Esophagus squamous epithelium (tissue), 5 donors: ENCODE results near the gene RECK. TPM values are rescaled to one million over a fixed set of nuclear protein-coding genes. Genes with fewer than 3 reads are reported as not detected.

Experiments used
- DNase-seq: peaks from one replicate; lab custom pipeline; 2025; lab: John Stamatoyannopoulos, UW
- H3K27ac ChIP-seq, 4 donors: fragments of 200-600 bp; sonication (generic); one replicate each; pipeline ENCODE4 v1.5.1; 2016 to 2019; ENCODE audit warnings: mild to moderate bottlenecking in 1 of 4
- H3K27me3 ChIP-seq, 4 donors: fragments of 200-600 bp; sonication (generic); 1 replicate in 3 of 4; 2 replicates in 1 of 4; pipeline versions ENCODE4 v1.5.1 to v1.6.0; 2017 to 2021; ENCODE audit warnings: antibody characterized with exemption in 1 of 4
- H3K36me3 ChIP-seq, 3 donors: fragments of 200-600 bp; sonication (generic); one replicate each; pipeline ENCODE4 v1.5.1; 2016 to 2019
- H3K4me1 ChIP-seq, 3 donors: fragments of 200-600 bp; sonication (generic); one replicate each; pipeline ENCODE4 v1.5.1; 2017 to 2019
- H3K4me3 ChIP-seq, 4 donors: fragments of 200-600 bp; sonication (generic); 1 replicate in 3 of 4; 2 replicates in 1 of 4; pipeline ENCODE4 v1.5.1; 2016 to 2019; ENCODE audit warnings: mild to moderate bottlenecking in 2 of 4, moderate library complexity in 1 of 4
- H3K9me3 ChIP-seq, 3 donors: fragments of 200-600 bp; sonication (generic); one replicate each; pipeline ENCODE4 v1.5.1; 2016 to 2019
- CTCF ChIP-seq, 6 experiments: fragments of 450-650 bp in 4 of 6; fragments of 200-600 bp in 2 of 6; sonication (generic) in 2 of 6; IDR thresholded peaks; one replicate each; pipeline ENCODE4 v1.5.1; 2016 to 2019; ENCODE audit warnings: antibody characterized with exemption in 6 of 6, mild to moderate bottlenecking in 4 of 6, moderate library complexity in 4 of 6
- POLR2A ChIP-seq, 4 donors: fragments of 450-650 bp; IDR thresholded peaks; one replicate each; pipeline ENCODE4 v1.6.1; 2017; ENCODE audit warnings: antibody characterized with exemption in 4 of 4, mild to moderate bottlenecking in 4 of 4, moderate library complexity in 3 of 4
- WGBS, 2 donors: methylation state at CpG; one replicate each; pipeline ENCODE4 v1.1.5; 2018; 5-methylcytosine and 5-hydroxymethylcytosine counted together
- intact Hi-C: fragments of 100-400 bp; cut with DNase I; formaldehyde crosslinking; loops from one replicate; pipeline ENCODE4 v1.15.0; 2022
- total RNA-seq, 4 donors: library from RNA; depleted of rRNA; stranded (reverse); fragments of >200 nt; gene quantifications; one replicate each; pipeline ENCODE4 v1.1.0, GENCODE V29; 2016
- donor health status: DM: yes; HTN: yes; CAD: no.

Gene RECK
- total RNA-seq, 4 donors from 2014 or later: 0.23 to 16.2 (median 1.9) TPM

GRCh38 chr9:36100532-36100931 is 63.8 kb downstream of the RECK start:
- H3K4me1 ChIP-seq: peaks cover 0 to 10% (median 0%) of the 10 kb centered on the region in 3 donors
- intact Hi-C loops: no loop called here
- 67 to 76% methylated on average over 3 of the region's 3 CpGs for WGBS, 2 donors

DNA sequence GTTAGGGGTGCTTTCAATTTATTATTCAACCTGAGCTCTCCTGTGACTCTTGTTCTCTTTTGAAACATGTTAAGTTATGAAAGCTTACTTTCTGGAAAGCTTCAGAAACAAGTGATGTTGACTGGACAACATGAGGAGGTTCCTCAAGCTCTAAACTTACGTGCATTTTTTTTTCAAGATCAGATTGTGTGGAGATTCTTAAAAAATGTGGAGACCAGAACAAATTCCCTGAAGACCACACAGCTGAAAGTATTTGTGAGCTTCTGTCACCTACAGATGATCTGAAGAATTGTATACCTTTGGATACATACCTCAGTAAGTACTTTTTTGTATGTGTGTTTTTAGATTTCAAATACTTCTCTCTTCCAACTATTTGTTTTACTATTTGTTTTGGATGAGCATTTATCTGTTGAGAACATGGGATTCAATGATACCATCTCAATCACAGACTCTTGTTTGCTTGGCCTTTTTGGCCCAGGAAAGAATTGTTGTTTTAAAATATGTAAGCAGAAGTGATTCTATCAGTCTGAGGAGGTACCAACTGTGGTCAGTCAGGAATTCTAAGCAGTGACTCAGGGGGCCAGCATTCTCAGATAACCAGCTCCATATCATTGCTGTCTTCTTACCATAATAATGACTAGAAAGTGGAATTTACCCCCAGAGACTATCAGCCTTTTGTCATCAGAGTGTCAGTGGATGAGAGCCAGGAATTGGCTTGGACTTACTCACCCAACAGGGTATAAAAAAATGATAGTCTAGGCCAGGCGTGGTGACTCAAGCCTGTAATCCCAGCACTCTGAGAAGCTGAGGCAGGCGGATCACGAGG is 65.4 kb downstream of the RECK start:
- 30 to 83% methylated on average over 4 of the region's 4 CpGs for WGBS, 2 donors
- no peak overlapping the region for H3K27ac ChIP-seq
- TF ChIP-seq POLR2A (IDR thresholded peaks at IDR 0.05): no peak

More at GRCh38 chr9:36100532-36100931, 63.8 kb downstream of the RECK start:
- no peaks in the 10 kb centered on the region for H3K27me3 ChIP-seq
- H3K4me3 ChIP-seq: no peak overlapping the region
- H3K27ac ChIP-seq: no peak overlapping the region
- TF ChIP-seq POLR2A (IDR thresholded peaks at IDR 0.05): no peak
- no peak for DNase-seq
- H3K9me3 ChIP-seq: no peaks in the 10 kb centered on the region
- no peaks in the 10 kb centered on the region for H3K36me3 ChIP-seq

DNA sequence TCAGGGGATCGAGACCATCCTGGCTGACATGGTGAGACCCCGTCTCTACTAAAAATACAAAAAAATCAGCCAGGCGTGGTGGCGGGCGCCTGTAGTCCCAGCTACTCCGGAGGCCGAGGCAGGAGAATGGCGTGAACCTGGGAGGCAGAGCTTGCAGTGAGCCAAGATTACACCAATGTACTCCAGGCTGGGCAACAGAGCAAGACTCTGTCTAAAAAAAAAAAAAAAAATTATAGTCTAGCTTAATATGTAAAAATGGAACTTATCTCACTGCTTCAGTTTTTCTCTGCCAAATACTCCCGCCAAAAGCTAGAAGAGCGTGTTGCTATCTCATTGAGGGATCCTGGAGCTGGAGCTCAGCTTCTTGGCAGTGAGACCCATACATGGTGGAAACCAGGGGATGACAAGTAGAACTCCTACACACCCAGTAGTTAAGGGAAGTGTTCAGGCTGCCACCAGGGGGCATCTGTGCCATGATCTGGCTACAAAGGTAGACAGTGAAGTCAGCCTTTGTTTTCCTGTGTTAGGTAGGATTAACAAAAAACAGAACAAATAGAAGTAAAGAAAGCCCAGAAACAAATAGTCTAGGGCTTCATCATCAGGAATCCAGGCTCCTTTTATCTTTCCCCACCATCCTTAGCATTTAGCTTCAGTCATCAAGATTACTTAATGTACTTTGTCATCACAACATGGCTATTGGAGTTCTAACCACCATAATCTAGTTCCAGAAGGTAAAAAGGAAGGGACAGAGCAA is 66.2 kb downstream of the RECK start:
- Histone ChIP-seq H3K4me1 (peaks cover 0 to 10% (median 0%) of the 10 kb centered on the region in 3 donors), H3K9me3 (no peaks in the 10 kb centered on the region), H3K27ac (no peak overlapping the region), H3K36me3 (no peaks in the 10 kb centered on the region), H3K27me3 (no peaks in the 10 kb centered on the region), H3K4me3 (no peak overlapping the region)
- TF ChIP-seq CTCF (IDR thresholded peaks at IDR 0.05) (peak; percentile 71 to 85 (median 82)), POLR2A (IDR thresholded peaks at IDR 0.05) (no peak)
- peak; percentile 38 for DNase-seq
- intact Hi-C loops: loop anchor here (2.0 kb wide), 1 partner anchor 64 kb away; no protein-coding TSS in a partner anchor
- 70 to 72% methylated on average over 10 of the region's 10 CpGs for WGBS, 2 donors

More for the DNA sequence above, 65.4 kb downstream of the RECK start:
- no peaks in the 10 kb centered on the region for H3K36me3 ChIP-seq
- intact Hi-C loops: loop anchor here (2.0 kb wide), 1 partner anchor 65 kb away; no protein-coding TSS in a partner anchor
- H3K4me1 ChIP-seq: peaks cover 0 to 10% (median 0%) of the 10 kb centered on the region in 3 donors
- no peaks in the 10 kb centered on the region for H3K9me3 ChIP-seq
- H3K27me3 ChIP-seq: no peaks in the 10 kb centered on the region
- no peak for DNase-seq
- no peak overlapping the region for H3K4me3 ChIP-seq

GRCh38 chr9:36109071-36109470 is 72.4 kb downstream of the RECK start:
- Histone ChIP-seq H3K4me1 (no peaks in the 10 kb centered on the region), H3K9me3 (no peaks in the 10 kb centered on the region), H3K27me3 (no peaks in the 10 kb centered on the region), H3K4me3 (no peak overlapping the region), H3K27ac (no peak overlapping the region), H3K36me3 (no peaks in the 10 kb centered on the region)
- 94 to 96% methylated on average over 2 of the region's 2 CpGs for WGBS, 2 donors
- no peak for DNase-seq
- intact Hi-C loops: no loop called here
- TF ChIP-seq CTCF (IDR thresholded peaks at IDR 0.05) (no peak), POLR2A (IDR thresholded peaks at IDR 0.05) (no peak)

DNA sequence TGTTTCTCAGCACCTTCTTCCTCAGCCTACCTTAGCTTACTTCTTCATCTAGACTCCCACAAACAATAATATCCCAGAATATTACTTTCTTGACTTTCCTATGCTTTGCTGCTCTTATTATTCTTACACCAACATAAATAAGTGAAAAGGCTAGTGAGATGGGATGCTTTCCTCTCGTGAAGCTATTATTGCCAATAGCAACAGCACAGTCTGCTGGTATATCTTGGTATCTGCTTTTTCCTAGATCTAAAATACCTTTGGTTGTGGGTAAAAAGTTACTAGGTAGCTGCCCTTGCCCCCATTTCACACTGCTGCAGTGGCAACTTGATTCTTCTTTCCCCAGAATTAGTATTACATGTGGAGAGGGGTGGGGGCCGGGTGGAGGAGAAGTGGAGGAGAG is 73.7 kb downstream of the RECK start:
- no peak for TF ChIP-seq CTCF (IDR thresholded peaks at IDR 0.05)
- TF ChIP-seq POLR2A (IDR thresholded peaks at IDR 0.05): no peak
- WGBS, 2 donors: 69 to 90% methylated on average over 2 of the region's 2 CpGs
- Histone ChIP-seq H3K4me3 (no peak overlapping the region), H3K4me1 (no peaks in the 10 kb centered on the region), H3K27me3 (no peaks in the 10 kb centered on the region), H3K9me3 (no peaks in the 10 kb centered on the region), H3K27ac (no peak overlapping the region), H3K36me3 (no peaks in the 10 kb centered on the region)
- no peak for DNase-seq
- intact Hi-C loops: no loop called here

DNA sequence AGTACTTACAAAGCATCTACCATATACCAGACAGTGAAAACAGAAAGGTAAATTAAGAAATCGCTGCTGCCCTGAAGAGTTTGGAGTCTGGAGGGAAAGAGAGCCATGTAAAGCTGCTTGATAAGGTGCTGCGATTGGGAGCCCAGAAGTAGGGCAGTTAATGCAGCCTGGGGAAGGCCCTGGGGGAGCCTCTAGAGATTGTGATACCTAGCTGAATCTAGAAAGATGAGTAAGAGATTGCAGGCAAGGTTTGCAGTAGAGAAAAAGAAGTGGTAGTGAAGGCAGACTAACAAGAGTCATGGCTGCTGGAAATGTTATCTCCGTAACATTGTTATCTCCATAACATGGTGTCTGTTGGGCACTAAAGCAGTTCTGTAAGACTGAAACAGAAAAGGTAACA is 75.8 kb downstream of the RECK start:
- 91 to 93% methylated on average over 3 of the region's 3 CpGs for WGBS, 2 donors

More for the DNA sequence above, 75.8 kb downstream of the RECK start:
- Histone ChIP-seq H3K36me3 (peaks cover 0 to 11% (median 0%) of the 10 kb centered on the region in 3 donors), H3K4me1 (no peaks in the 10 kb centered on the region), H3K27ac (no peak overlapping the region), H3K4me3 (no peak overlapping the region), H3K9me3 (no peaks in the 10 kb centered on the region), H3K27me3 (no peaks in the 10 kb centered on the region)
- no peak for DNase-seq
- no peak for TF ChIP-seq POLR2A (IDR thresholded peaks at IDR 0.05)
- no peak for TF ChIP-seq CTCF (IDR thresholded peaks at IDR 0.05)
- intact Hi-C loops: no loop called here
